ENCODE results near the gene PTPRB. TPM values are rescaled to one million over a fixed set of nuclear protein-coding genes. Genes with fewer than 3 reads are reported as not detected.

PTPRB gene
- total and polyA plus RNA-seq, 2 of the 8 experiments (the other 6 are each of a cell fraction or from before 2014, with no cell fraction given), result 0.36 to 0.58 TPM

DNA sequence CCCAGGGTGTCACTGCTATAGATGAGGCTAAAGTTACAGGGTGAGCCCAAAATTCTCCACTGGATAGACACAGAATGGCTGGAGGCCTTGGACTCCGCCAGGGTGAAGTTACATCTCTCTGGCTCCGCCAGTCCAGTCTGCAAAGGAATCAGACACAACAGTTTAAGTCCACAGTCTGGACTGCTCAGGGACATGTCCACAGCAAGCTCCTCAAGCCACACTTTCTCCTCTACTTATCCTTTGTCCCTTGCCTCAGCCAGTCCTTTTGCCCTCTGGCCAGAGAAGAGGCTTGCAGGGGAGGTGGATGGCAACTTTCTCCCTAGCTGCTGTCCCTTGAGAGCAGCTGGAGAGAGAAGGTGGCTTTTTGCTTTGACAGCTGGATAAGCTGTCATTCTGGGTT, 28.0 kb downstream of the PTPRB start:
- 80% methylated on average over 2 of the region's 2 CpGs; no CpG with 5 or more reads in 1 of the 2 experiments for WGBS, 2 experiments (ENCODE audit: extremely low coverage in 1 of 2, insufficient coverage in 1 of 2, insufficient read length in 1 of 2, insufficient replicate concordance in 2 of 2, low coverage in 1 of 2, low lambda C conversion rate in 2 of 2, missing lambda C conversion rate in 1 of 2)
- FAIRE-seq, result no peak
- no peak overlapping the region for H2BK20ac ChIP-seq (ENCODE audit: low read length)
- H4K91ac ChIP-seq (replicated peaks; ENCODE audit: insufficient read length, low read length), result no peak overlapping the region
- H3K4me2 ChIP-seq (ENCODE audit: insufficient read depth in 1 of 2, low read depth in 2 of 2, low read length in 2 of 2), result peak overlapping the region; percentile 54 to 71
- no peak overlapping the region for H3K27ac ChIP-seq (ENCODE audit: low read depth, low read length)
- no peak overlapping the region for H3K4ac ChIP-seq (replicated peaks; ENCODE audit: insufficient read length, low read depth, low read length)
- H3K18ac ChIP-seq (ENCODE audit: extremely low read depth, low read length), result no peak overlapping the region
- H3K4me3 ChIP-seq (ENCODE audit: extremely low read depth in 1 of 4, insufficient read depth in 2 of 4, low read depth in 3 of 4, low read length in 4 of 4), result peak overlapping the region; percentile 45 to 74 (median 54); a peak in 7 of 8 replicates
- H4K20me1 ChIP-seq (replicated peaks in 1 of 2; ENCODE audit: control insufficient read depth in 1 of 2, insufficient read depth in 2 of 2, low read length in 2 of 2), result no peaks in the 10 kb centered on the region
- no peak overlapping the region for H3K56ac ChIP-seq (replicated peaks; ENCODE audit: insufficient read length, low read depth, low read length)
- H3K79me2 ChIP-seq (ENCODE audit: control insufficient read depth in 1 of 2, insufficient read depth in 2 of 2, low read length in 2 of 2), result no peaks in the 10 kb centered on the region
- 0 out of 4 replicates have a peak, but pooled peaks cover 0 to 3% of the 10 kb centered on the region in 2 experiments for H3K9me3 ChIP-seq (ENCODE audit: insufficient read depth in 2 of 2, low read depth in 1 of 2, low read length in 1 of 2)
- H2AK5ac ChIP-seq (ENCODE audit: low read depth, low read length), result no peak overlapping the region
- no peak overlapping the region for H3K9ac ChIP-seq (replicated peaks in 1 of 4; ENCODE audit: extremely low read depth in 1 of 4, low read depth in 3 of 4, low read length in 3 of 4)
- H3K23ac ChIP-seq (ENCODE audit: insufficient read length), result no peak overlapping the region
- H3K23me2 ChIP-seq (ENCODE audit: low read depth, low read length), result peaks cover 3% of the 10 kb centered on the region; the same call in 1 of the 2 replicates
- H3K36me3 ChIP-seq (ENCODE audit: control insufficient read depth in 2 of 4, insufficient read depth in 4 of 4, low read length in 3 of 4), result no peaks in the 10 kb centered on the region
- H4K5ac ChIP-seq (ENCODE audit: insufficient read length, low read depth, low read length), result no peak overlapping the region
- ChIA-PET CTCF (ENCODE audit: partially characterized antibody) (interaction anchor here (0.7 to 2.7 kb wide), 6 partner anchors 11 to 742 kb away, joined by 3 to 8 read pairs (median 4); no protein-coding TSS in a partner anchor), POLR2A (ENCODE audit: partially characterized antibody) (no interaction called here)
- 0 out of 2 replicates have a peak overlapping the region, but pooled peaks have one; percentile 8 for H2BK15ac ChIP-seq (ENCODE audit: low read length)
- no peak overlapping the region for H2BK120ac ChIP-seq (replicated peaks; ENCODE audit: low read depth, low read length)
- no peak overlapping the region for H3K14ac ChIP-seq (ENCODE audit: insufficient read length)
- no peak overlapping the region for H2BK12ac ChIP-seq (ENCODE audit: low read depth, low read length)
- H2AFZ ChIP-seq (ENCODE audit: low read length), result no peak overlapping the region
- no peaks in the 10 kb centered on the region for H3K79me1 ChIP-seq (ENCODE audit: low read depth, low read length)
- H2BK5ac ChIP-seq (ENCODE audit: low read depth, low read length), result no peak overlapping the region
- DNase-seq (ENCODE audit: low read depth in 1 of 2, low spot score in 2 of 2), result no peak
- H3K4me1 ChIP-seq (replicated peaks in 1 of 4; ENCODE audit: control insufficient read depth in 3 of 4, insufficient read depth in 4 of 4, low read length in 3 of 4), result peaks cover 0 to 3% (median 0%) of the 10 kb centered on the region in 4 experiments; a peak in 2 of 7 replicates
- peaks cover 0 to 14% (median 11%) of the 10 kb centered on the region in 4 experiments; a peak in 5 of 7 replicates for H3K27me3 ChIP-seq (replicated peaks in 1 of 4; ENCODE audit: control insufficient read depth in 3 of 4, extremely low read depth in 1 of 4, insufficient read depth in 3 of 4, low read length in 3 of 4)
- H4K8ac ChIP-seq (ENCODE audit: extremely low read depth, insufficient read depth, low read length), result no peak overlapping the region
- TF ChIP-seq TAF7 (optimal IDR thresholded peaks at IDR 0.05; ENCODE audit: borderline replicate concordance, low read depth, low read length), result no peak
- no peak for TF ChIP-seq SRF (IDR thresholded peaks at IDR 0.05; ENCODE audit: low read depth, low read length)
- TF ChIP-seq YY1 (IDR thresholded peaks at IDR 0.05; ENCODE audit: low read depth, low read length), result no peak
- no peak for TF ChIP-seq RNF2 (IDR thresholded peaks at IDR 0.05; ENCODE audit: borderline replicate concordance, low read depth, low read length, missing control alignments, poor library complexity, severe bottlenecking)
- no peak for TF ChIP-seq EP300 (IDR thresholded peaks at IDR 0.05; ENCODE audit: borderline replicate concordance in 1 of 2, low read depth in 2 of 2, low read length in 2 of 2)
- TF ChIP-seq SUZ12 (IDR thresholded peaks at IDR 0.05; ENCODE audit: low read length), result no peak
- TF ChIP-seq MAFK (IDR thresholded peaks at IDR 0.05; ENCODE audit: low read depth, low read length), result no peak
- TF ChIP-seq CTBP2 (IDR thresholded peaks at IDR 0.05; ENCODE audit: borderline replicate concordance, insufficient read depth, insufficient read length, low read length), result no peak
- no peak for TF ChIP-seq NRF1 (IDR thresholded peaks at IDR 0.05; ENCODE audit: low read depth, low read length)
- no peak for TF ChIP-seq CBX8 (IDR thresholded peaks at IDR 0.05; ENCODE audit: borderline replicate concordance, low read depth, low read length)
- no peak for TF ChIP-seq KDM4A (IDR thresholded peaks at IDR 0.05; ENCODE audit: low read depth, low read length, severe bottlenecking)

Measured in H1 (cell line).